SIG-M5 (cell line): Measurements from ENCODE around the gene MSANTD4.
A peak's percentile ranks its signal among the peaks of the same experiment; 100 is the strongest.
"Not testable (repeated sequence)": the region's sequence is repeated elsewhere in the genome, so short reads cannot be mapped to it uniquely, and the experiment has no call there.

Experiments
- DNase-seq: peaks from one replicate; lab custom pipeline; 2025; lab: John Stamatoyannopoulos, UW

Gene MSANTD4

DNA sequence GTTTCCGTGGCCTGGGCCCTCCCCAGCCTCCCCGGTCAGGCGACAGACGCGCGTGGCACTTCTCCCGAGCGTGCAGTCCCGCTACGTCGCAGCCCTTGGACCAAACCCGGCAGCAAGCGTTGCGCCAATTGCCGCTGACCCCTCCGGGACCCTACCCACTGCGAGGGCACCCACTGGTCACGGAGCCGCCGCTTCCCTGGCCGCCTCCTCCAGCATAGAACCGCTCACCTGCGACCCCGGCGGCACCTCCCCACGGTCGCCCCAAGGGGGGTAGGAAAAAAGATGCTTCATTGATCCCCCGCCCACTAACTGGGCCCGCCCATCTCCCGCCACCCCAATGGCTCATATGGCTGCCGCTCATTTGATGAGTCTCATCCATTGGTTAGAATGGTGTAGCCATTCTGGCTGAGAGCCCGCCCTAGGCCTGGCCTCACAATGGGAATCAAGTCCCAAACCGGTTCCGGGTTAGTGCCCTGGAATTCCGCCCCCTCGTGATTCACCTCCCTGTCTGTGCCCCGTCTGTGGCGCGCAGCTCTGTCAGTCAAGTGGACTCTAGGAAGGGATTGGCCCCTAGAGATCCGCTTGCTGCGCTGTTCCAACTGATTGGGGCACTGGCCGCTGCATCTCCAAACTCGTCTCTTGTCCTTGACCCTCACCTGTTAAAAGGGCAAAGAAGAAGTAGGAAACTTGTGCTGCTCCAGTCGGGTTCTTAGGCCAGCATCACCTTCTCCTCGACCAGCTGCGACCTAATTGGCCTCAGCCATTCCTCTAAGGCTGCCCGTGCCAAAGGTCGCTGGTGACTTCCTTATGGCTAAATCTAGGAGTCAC, at the start of gene MSANTD4:
MSANTD4 (minus strand) TSS at position 274 of the 828 bp plus-strand sequence. CDS start 11,323 bp downstream, outside the sequence.
- DNase-seq, result peak; percentile 88

GRCh38 chr11:106070606-106071005, 48.6 kb upstream of the MSANTD4 start:
- DNase-seq, result no peak

DNA sequence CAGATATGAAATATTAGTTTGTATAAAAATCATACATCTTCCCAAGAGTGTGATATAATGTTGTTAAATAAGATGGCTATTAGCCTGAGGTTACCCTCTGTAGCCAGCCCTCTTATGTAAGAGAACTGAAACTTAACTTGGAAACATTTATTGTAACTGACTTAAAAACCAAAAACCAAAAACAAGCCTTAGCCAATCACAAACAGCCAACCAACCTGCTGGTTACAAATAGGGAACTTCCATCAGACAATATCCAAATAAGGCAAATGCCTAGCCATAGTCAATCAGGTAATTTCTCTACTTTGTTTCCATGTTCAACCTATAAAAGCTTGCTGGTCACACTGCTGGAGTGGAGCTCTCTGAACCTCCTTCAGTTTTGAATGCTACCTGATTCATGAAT, 41.0 kb upstream of the MSANTD4 start:
- DNase-seq, result no peak

GRCh38 chr11:106061954-106062949, 40.2 kb upstream of the MSANTD4 start:
- DNase-seq, result no peak

GRCh38 chr11:106061249-106061784, 39.3 kb upstream of the MSANTD4 start:
- DNase-seq, result no peak

DNA sequence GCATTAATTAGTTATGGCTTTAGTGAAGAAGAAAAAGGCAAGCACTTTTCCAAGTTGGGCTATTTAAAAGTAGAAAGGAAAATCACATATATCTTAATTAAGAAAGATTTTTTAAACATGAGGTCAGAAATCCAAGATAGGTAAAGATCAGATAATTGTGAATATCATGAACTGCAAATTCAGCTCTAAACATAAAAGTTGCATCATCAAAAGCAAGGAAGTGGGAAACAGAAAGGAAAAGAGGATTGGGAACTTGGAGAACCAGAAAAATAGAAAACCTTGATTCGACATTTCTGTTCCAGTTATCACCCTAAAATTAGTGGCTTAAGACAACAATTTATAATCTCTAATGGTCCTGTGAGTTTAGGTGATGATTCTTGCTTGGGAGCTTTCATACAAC, 37.6 kb upstream of the MSANTD4 start:
- no peak for DNase-seq

GRCh38 chr11:106058377-106058776, 36.3 kb upstream of the MSANTD4 start:
- not testable (repeated sequence) for DNase-seq

- DNase-seq, result no peak
Measured at GRCh38 chr11:106051103-106051502, 29.1 kb upstream of the MSANTD4 start.

DNA sequence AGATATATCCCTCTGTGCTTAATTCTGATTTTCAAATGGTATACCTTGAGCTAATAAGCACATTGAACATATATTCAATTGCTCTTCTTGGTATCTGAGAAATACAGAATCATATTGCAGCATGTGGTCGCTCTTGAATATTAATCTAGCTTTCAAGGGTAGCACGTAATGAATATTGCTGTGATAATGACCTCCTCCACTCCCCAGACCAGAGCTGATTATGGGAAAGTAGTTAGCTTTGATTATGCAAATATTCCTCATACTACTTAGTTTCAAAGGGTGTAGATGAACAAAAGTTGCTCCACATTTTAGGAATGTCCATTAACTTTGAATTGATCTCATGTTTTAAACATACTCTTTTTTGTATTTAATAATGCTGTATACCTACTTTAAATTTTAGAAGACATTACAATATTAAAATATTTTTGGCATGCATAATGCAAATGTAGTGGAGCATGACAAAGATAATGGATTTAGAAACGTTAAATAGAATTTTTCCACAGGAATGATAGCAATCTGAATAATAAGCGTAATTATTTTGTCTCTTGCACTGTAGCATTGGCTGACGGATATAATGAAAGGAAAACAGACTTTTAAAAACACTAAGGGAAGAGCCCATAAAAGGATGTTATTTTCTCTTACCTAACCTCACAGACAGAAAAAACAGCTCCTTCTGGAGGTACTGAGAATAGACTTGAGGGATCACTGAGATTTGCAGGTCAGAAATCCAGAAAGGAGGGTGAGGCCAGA, 27.9 kb upstream of the MSANTD4 start:
- no peak for DNase-seq

DNA sequence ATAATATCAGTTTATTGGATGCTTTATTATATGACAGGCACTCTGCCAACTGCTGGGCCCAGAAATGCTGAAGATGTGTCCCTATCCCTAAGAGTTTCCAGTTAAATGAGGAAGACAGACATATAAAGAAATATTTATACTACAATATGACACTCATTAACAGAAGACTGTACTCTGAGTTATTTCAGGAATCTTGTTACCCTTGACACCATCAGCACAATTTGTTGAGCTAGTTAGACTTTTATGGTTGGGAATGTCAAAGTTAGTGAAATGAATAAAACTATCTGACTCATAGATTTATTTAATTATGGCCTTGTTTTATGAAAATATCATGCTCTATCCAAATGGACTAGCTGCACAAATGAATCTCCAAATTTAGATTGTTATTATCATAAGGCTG, 25.6 kb upstream of the MSANTD4 start:
- no peak for DNase-seq

GRCh38 chr11:106043540-106043939, 21.5 kb upstream of the MSANTD4 start:
- no peak for DNase-seq

- no peak for DNase-seq
Measured at GRCh38 chr11:106032861-106033260, 10.8 kb upstream of the MSANTD4 start.

DNA sequence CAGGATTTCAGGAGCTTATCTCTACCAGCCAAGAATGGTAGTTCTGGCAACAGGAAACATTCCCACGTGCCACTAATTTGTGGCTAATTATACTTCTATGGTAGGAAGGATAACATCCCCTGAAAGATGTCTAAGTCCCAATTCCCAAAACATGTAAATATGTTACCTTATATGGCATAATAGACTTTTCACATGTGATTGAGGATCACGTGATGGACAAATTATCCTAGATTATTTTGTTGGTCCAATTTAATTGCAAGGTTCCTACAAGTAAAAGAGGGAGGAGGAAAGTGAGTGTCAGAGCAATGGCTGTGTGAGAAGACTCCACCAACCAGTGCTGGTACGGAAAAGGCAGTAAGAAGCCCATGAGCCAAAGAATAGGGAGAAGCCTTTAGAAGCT, 9.9 kb upstream of the MSANTD4 start:
- DNase-seq, result no peak

GRCh38 chr11:106031202-106031810, 9.3 kb upstream of the MSANTD4 start:
- DNase-seq, result no peak

DNA sequence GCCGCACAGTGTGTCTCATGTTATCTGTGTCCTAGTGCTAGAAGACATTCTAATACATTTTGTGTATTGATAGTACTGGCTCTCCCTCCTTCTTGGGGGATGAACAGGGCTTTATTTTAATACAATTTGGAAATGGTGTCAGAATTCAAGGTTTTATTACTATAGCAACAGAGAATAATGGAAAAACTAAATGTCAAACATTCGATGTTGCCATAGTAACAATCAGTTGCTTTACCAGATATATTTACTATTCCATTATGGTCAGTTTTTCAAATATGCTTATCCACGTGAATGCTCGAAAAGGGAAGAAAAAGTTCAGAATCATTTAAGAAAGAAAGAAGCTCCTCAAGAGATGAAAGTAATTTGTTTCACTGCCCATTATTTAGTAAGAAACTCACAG, 8.6 kb upstream of the MSANTD4 start:
- no peak for DNase-seq

GRCh38 chr11:106022795-106023275, 795 bp upstream of the MSANTD4 start:
- no peak for DNase-seq

GRCh38 chr11:106021181-106021966, 666 bp downstream of the MSANTD4 start:
- DNase-seq, result no peak

DNA sequence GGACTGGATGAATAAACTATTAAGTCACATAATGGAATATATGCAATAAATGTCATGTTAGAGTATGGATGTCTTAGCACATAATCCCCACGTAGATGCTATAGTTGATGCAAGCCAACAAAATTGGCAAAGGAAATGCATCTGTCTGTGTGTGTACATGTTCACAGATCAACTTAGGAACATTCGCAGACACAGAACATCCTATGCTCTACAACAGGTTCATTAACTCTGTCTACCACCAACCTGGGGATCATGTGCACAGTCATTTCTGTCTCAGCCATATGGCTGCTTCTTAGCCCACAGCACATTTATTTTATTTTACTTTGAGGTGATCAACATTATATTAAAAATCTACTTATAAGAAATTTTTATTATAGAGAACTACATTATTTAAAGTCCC, 4.9 kb downstream of the MSANTD4 start:
- no peak for DNase-seq

DNA sequence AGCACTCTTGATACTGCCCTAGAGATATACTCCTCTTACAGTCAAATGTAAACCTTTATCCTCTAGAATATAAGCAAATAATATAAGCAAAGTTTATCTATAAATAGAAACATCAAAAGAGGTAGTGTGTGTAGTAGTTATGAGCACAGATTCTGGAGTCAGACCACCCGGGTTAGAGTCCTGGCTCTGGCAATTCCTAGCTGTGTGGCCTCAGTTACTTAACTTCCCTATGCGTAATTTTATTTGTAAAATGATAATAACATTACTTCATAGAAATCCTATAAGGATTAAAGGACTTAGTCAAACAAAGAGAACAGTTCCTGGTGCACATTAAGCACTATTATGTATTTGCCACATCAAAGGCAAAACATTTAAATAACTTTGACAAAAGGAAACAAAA, 7.0 kb downstream of the MSANTD4 start:
- no peak for DNase-seq

DNA sequence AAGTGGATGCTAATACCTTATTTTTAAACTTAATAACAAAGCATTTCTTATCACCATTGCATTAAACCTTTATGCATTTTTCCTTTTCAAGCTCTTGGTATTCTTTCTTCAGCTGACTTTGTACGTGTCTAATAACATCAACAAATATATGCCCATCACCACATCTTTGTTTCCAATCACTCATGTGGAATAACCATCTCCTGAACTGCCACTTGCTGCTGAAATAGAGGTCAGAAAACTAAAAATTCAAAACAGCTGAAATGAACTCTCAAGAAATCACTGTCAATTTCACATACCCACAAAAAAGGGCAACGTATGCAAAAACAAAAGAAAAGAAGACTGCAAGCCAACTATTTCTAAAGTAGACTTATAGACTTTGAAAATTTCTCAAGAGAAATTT, 7.4 kb downstream of the MSANTD4 start:
- no peak for DNase-seq
